Stimulated activated CD8-positive, alpha-beta memory T cell treated with anti-CD3 and anti-CD28 coated beads, Interleukin-4, amount 100 ng/mL, for 1 hour (primary cell): ENCODE measurements around the gene TMEM92.

Experiments
- DNase-seq, 2 donors: peaks; one replicate each; pipeline ENCODE4 v3.0.0-alpha.2; 2020; ENCODE audit warnings: low read depth in 2 of 2, low spot score in 1 of 2

The TMEM92 gene

GRCh38 chr17:50326831-50327364 is 52.6 kb downstream of the TMEM92 start:
- DNase-seq, result no peak

- DNase-seq, result no peak
These were observed 54.4 kb downstream of the TMEM92 start for GRCh38 chr17:50328363-50329325.

- no peak for DNase-seq
These were observed 55.5 kb downstream of the TMEM92 start for GRCh38 chr17:50329716-50330115.

GRCh38 chr17:50330151-50330775 is 56.0 kb downstream of the TMEM92 start:
- DNase-seq, result no peak
